Measurements from ENCODE around the gene HOXA3. TPM values are rescaled to one million over a fixed set of nuclear protein-coding genes. Genes with fewer than 3 reads are reported as not detected.

HOXA3 gene
- total RNA-seq, 2 experiments from 2014 or later, result not detected

DNA sequence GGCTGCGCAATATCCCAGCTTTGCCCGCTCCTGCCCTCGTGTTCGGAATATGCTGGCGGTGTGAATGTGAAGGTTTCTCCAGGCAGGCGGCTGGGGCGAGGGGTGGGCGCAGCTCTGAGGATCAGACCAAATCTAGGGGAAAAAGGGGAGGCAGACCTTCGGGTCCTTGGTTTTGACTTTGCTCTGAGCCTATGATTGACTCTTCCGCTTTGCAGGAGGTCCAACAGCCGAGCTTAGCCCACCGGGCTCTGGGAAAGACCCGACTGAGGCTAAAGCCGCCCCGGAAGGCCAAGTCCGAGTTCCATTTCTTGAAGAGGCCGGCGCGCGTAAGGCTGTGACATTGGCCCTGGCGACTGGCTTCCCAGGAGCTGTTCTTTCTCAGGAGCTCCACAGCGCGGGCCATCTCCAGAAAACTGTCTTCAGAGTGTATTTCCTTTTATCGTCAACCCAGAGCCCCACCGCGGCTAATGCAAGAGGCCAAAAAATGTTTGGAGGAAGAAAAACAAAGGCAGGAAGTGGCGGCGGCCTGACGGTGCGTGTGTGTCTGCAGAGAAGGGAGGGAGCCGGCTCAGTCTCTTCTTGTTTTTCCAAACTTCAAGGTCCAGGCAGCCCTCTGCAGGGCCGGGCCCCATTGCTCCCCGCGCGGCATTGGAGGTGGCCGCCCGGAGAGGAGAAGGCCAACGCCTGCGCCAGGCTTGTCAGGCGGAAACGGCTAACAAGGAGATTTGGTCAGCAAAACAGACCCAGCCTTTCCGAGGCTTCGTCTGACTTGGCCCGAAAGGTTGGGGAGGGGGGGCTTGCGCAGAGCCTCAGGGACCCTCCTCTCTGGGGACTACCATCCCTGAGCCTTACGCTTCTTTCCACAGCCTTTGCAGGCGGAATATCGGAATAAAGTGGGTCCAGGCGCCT is 36.3 kb upstream of the HOXA3 start:
- POLR2A ChIA-PET, result interaction anchor here (0.8 kb wide), 1 partner anchor 96 kb away, joined by 3 read pairs; no protein-coding TSS in a partner anchor
- no peak for ATAC-seq

DNA sequence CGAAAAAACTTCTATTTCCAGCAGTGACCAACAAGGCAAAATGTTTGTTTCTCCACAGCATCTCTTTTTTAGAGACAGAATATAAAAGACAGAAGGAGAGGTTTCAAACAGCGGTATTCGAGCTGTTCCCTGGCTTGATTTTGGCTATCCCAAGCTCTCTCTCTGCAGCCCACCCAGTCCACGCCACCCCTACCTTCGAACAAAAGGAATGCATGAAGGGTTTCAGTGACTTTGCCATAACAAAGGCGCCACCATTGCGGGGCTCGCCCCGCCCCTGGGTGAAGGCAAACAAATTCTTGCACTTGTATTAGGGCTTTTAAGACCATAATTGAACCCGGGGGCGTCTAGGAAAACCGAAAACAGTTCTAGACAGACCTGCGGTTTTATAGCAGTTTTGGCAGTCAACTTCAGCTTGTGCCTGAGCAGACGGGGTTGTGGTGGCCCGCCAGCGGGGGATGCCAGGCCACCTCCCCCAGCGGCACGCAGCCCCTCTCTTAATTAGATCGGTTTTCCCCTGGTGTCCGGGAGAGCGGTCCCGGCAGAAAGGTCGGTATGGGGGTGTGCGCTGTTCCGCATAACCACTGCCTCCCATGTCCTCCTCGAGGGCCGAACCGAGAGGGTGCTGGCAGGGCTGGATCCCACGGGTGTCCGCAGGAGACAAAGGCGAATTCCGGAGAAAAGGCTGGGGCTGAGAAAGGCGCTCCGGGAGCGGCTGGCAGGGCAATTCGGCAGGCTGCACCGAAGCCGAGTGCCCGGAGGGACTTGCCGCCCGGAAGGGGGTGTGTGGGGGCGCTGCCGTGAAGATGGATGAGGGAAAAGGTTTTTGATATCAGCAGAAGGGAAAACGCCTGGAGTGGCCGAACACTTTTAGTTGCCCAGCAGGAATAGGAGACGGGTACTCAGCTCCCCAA is 35.3 kb upstream of the HOXA3 start:
- H3K9me3 Mint-ChIP-seq, result no peaks in the 10 kb centered on the region
- no peak overlapping the region for H3K27ac Mint-ChIP-seq
- intact Hi-C loops (cut with micrococcal nuclease), result no loop called here
- H3K4me3 Mint-ChIP-seq, result peak overlapping the region; percentile 58
- no peaks in the 10 kb centered on the region for H3K36me3 Mint-ChIP-seq (ENCODE audit: low read depth)
- peaks cover 39% of the 10 kb centered on the region for H3K4me1 Mint-ChIP-seq (ENCODE audit: low read depth)
- ChIA-PET CTCF (interaction anchor here (0.6 to 3.7 kb wide), 9 partner anchors 8 to 586 kb away, joined by 3 to 28 read pairs (median 4); partner anchors contain the start of genes HOXA10 and HOXA13), POLR2A (interaction anchor here (0.8 to 1.0 kb wide), 2 partner anchors 15 to 95 kb away, joined by 3 read pairs; no protein-coding TSS in a partner anchor)
- ATAC-seq (no peak), DNase-seq (no peak)
- peaks cover 78% of the 10 kb centered on the region for H3K27me3 Mint-ChIP-seq
- TF ChIP-seq CTCF (IDR thresholded peaks at IDR 0.05), result no peak

More for the DNA sequence above, 36.3 kb upstream of the HOXA3 start:
- H3K27ac Mint-ChIP-seq, result no peak overlapping the region
- intact Hi-C loops (cut with micrococcal nuclease), result no loop called here
- no peak for TF ChIP-seq CTCF (IDR thresholded peaks at IDR 0.05)
- peaks cover 44% of the 10 kb centered on the region for H3K4me1 Mint-ChIP-seq (ENCODE audit: low read depth)
- CTCF ChIA-PET, result interaction anchor here (0.6 to 2.7 kb wide), 8 partner anchors 9 to 585 kb away, joined by 3 to 23 read pairs (median 4); partner anchors contain the start of gene HOXA13
- DNase-seq, result peak; percentile 64
- no peaks in the 10 kb centered on the region for H3K9me3 Mint-ChIP-seq
- peaks cover 80% of the 10 kb centered on the region for H3K27me3 Mint-ChIP-seq
- no peaks in the 10 kb centered on the region for H3K36me3 Mint-ChIP-seq (ENCODE audit: low read depth)
- H3K4me3 Mint-ChIP-seq, result peak overlapping the region; percentile 58

GRCh38 chr7:27186668-27187474 is 34.5 kb upstream of the HOXA3 start:
- ChIA-PET POLR2A (interaction anchor here (1.0 kb wide), 1 partner anchor 14 kb away, joined by 3 read pairs; no protein-coding TSS in a partner anchor), CTCF (interaction anchor here (0.9 to 3.7 kb wide), 8 partner anchors 9 to 36 kb away, joined by 3 to 28 read pairs (median 4); partner anchors contain the start of gene HOXA10)
- Mint-ChIP-seq H3K9me3 (no peaks in the 10 kb centered on the region), H3K27me3 (peaks cover 79% of the 10 kb centered on the region), H3K27ac (no peak overlapping the region), H3K36me3 (ENCODE audit: low read depth) (no peaks in the 10 kb centered on the region), H3K4me3 (no peak overlapping the region), H3K4me1 (ENCODE audit: low read depth) (peaks cover 35% of the 10 kb centered on the region)
- TF ChIP-seq CTCF (IDR thresholded peaks at IDR 0.05), result no peak
- DNase-seq (no peak), ATAC-seq (no peak)
- intact Hi-C loops (cut with micrococcal nuclease), result no loop called here

- ATAC-seq (no peak), DNase-seq (no peak)
- POLR2A ChIA-PET, result interaction anchor here (0.6 to 1.7 kb wide), 2 partner anchors 13 to 25 kb away, joined by 4 to 5 read pairs; no protein-coding TSS in a partner anchor
- intact Hi-C loops (cut with micrococcal nuclease), result no loop called here
- peaks cover 34% of the 10 kb centered on the region for H3K4me1 Mint-ChIP-seq (ENCODE audit: low read depth)
- TF ChIP-seq CTCF (IDR thresholded peaks at IDR 0.05), result no peak
- H3K27ac Mint-ChIP-seq, result no peak overlapping the region
- no peaks in the 10 kb centered on the region for H3K9me3 Mint-ChIP-seq
- CTCF ChIA-PET, result interaction anchor here (0.9 to 3.7 kb wide), 6 partner anchors 9 to 35 kb away, joined by 3 to 28 read pairs (median 4); partner anchors contain the start of gene HOXA10
- no peaks in the 10 kb centered on the region for H3K36me3 Mint-ChIP-seq (ENCODE audit: low read depth)
- H3K4me3 Mint-ChIP-seq, result peak overlapping the region; percentile 59
- peaks cover 78% of the 10 kb centered on the region for H3K27me3 Mint-ChIP-seq
These were observed 33.7 kb upstream of the HOXA3 start for GRCh38 chr7:27185854-27186667.
